Rectal smooth muscle tissue (tissue), 1 donor: ENCODE results near the gene SHISA4.
"Not testable (repeated sequence)": the region's sequence is repeated elsewhere in the genome, so short reads cannot be mapped to it uniquely, and the experiment has no call there.

Experiments used
- H3K27ac ChIP-seq: one replicate; pipeline ENCODE4 v1.7.0; 2013; ENCODE audit warnings: low read depth, low read length, inconsistent platforms
- H3K27me3 ChIP-seq: one replicate; pipeline ENCODE4 v1.7.0; 2013; ENCODE audit warnings: low read length; ENCODE audit not compliant: control insufficient read depth, insufficient read depth
- H3K36me3 ChIP-seq: one replicate; pipeline ENCODE4 v1.7.0; 2013; ENCODE audit warnings: low read length; ENCODE audit not compliant: control insufficient read depth, insufficient read depth
- H3K4me1 ChIP-seq: one replicate; pipeline ENCODE4 v1.7.0; 2013; ENCODE audit warnings: low read length; ENCODE audit not compliant: control insufficient read depth, insufficient read depth
- H3K4me3 ChIP-seq: one replicate; pipeline ENCODE4 v1.7.0; 2013; ENCODE audit warnings: low read length
- H3K9ac ChIP-seq: one replicate; pipeline ENCODE4 v1.7.0; 2013; ENCODE audit warnings: low read length

SHISA4 gene

DNA sequence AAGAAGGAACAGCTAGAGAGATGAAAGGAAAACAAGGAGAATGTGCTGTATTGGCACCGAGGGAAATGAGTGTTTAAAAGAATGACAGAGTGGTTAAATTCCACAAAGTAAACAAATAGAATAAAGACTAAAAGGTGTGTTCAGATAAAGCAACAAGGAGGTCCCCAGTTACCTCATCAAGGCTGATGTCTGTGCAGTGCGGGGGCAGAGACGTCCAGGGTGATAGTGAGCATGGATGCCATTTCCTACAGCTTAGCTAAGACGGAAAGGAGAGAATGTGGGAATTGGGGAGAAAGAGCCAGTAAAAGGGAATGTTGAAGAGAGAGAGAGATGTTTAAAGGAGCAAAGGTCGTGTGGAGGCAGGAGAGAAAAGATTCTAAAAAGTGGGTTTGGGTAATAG is 42.1 kb downstream of the SHISA4 start:
- H3K9ac ChIP-seq, result no peak overlapping the region
- H3K36me3 ChIP-seq, result no peaks in the 10 kb centered on the region
- peaks cover 22% of the 10 kb centered on the region for H3K4me1 ChIP-seq

DNA sequence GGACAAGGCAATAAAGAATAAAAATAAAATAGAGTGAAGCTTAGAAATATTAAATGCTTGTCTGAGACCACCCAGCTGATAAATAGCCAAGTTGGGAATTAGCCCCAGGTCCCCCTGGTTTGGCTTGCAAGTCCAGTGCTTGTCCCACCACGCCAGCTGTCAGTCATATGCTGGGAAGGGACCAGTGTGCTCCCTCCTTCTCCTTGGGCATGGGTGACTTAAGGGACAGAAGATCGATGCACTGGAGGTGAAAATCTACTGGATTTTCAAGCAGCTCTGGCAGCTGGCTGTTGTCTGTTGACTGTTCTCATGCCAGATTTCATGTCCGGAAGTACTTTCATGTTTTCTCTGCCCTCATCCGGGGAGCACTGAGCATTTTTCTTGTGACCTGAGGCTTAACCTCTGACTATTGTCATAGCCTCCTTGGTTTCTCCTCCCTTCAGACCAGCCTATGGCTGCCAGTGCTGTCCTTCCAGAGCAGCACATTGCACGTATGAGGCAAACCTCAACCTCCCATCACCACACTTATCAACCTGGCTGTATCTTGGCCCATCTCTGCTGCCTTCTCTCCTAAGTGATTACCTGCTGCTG is 45.2 kb downstream of the SHISA4 start:
- Histone ChIP-seq H3K27me3 (no peaks in the 10 kb centered on the region), H3K4me1 (peaks cover 17% of the 10 kb centered on the region), H3K36me3 (no peaks in the 10 kb centered on the region), H3K27ac (peak overlapping the region; percentile 44), H3K9ac (no peak overlapping the region), H3K4me3 (no peak overlapping the region)

More for the DNA sequence above, 42.1 kb downstream of the SHISA4 start:
- H3K27ac ChIP-seq, result peak overlapping the region; percentile 33
- no peaks in the 10 kb centered on the region for H3K27me3 ChIP-seq
- no peak overlapping the region for H3K4me3 ChIP-seq

DNA sequence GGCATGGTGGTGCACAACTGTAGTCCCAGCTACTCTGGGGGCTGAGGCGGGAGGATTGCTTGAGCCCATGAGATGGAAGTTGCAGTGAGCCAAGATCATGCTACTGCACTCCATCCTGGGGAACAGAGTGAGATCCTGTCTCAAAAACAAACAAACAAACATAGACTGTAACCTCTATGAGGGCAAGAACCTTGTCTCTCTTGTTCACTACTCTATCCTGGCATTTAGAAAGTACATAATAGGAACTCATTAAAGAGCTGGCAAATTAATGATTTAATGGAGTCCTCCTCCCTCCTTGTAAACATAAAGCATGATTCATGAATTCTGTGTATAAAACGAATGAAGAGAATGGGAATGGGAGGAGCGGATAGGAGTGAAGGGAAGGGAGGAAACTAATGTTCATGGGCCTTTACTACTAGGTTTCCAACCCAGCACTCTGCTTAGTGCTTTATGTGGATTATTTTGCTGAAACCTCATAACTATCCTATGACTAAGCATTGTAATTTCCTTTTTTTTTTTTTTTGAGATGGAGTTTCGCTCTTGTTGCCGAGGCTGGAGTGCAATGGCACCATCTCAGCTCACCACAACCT is 49.0 kb downstream of the SHISA4 start:
- no peak overlapping the region for H3K9ac ChIP-seq
- H3K4me1 ChIP-seq, result peaks cover 27% of the 10 kb centered on the region
- H3K36me3 ChIP-seq, result no peaks in the 10 kb centered on the region
- H3K27me3 ChIP-seq, result no peaks in the 10 kb centered on the region
- H3K4me3 ChIP-seq, result no peak overlapping the region
- peak overlapping the region; percentile 75 for H3K27ac ChIP-seq

DNA sequence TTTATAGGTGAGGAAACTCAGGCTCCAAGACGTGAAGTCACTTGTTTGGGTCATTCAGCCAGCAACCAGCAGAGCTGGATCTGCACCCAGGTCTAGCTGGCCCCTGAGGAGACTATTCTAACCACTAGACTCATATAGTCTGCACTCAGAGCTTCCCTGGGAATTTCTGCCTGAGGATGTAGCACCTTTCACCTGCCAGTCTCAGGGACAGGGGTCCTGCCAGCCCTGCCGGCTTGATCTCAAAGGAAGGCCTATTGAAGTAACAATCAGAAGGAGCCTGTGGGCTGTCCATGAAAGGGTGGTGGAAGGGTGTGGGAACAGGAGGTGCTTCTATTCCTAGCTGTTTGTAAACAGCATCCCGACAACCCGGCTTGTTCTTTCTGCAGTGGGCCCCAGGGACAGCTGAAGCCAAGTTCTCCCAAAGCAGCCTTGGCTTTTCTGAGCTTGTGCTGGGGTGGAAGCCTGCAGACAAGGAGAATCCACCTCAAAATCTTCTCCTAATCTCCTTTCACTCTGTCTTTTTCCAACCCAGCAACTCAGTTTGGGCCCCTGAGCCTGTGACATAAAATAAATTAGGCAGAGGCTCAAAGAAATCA is 49.8 kb downstream of the SHISA4 start:
- Histone ChIP-seq H3K36me3 (no peaks in the 10 kb centered on the region), H3K4me1 (peaks cover 27% of the 10 kb centered on the region), H3K27ac (peak overlapping the region; percentile 75), H3K27me3 (no peaks in the 10 kb centered on the region), H3K4me3 (peak overlapping the region; percentile 19), H3K9ac (no peak overlapping the region)

DNA sequence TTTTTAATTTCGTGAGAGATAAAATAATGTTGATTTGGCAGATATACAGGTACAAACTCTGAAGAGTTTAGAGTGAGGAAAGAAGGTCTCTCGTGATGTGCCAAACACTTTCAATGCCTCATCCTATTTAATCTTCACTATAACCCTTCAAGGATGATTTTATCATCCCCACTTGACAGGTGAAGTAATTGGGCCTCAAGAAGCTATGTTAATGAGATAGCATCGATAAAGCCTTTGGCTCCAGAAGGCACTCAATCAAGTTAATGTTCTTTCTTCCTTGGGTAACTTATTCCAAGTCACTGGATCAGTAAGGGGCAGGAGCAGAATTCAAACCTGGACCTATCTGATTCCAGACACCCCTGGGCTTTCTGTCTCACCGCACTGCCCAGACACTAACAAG is 50.5 kb downstream of the SHISA4 start:
- peak overlapping the region; percentile 75 for H3K27ac ChIP-seq
- H3K9ac ChIP-seq, result no peak overlapping the region
- no peaks in the 10 kb centered on the region for H3K36me3 ChIP-seq
- no peak overlapping the region for H3K4me3 ChIP-seq
- H3K27me3 ChIP-seq, result no peaks in the 10 kb centered on the region
- H3K4me1 ChIP-seq, result peaks cover 22% of the 10 kb centered on the region

DNA sequence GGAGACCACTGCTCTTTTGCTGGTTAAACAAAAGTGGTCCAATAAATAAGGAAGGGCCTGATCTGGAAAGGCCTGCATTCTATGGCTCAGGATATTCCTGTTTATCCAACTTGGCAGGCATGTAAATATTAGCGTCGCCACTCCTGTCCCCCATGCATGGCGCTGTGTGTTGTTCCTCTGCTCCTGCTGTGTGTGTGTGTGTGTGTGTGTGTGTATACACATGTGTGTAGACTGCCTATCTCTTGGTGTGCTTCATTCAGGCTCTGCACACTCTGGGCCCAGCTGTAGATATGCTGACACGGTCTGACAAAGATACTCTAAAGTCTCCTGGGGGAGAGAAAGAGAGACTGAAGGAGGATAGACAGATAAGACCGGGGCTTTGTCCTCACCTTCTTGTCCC is 50.9 kb downstream of the SHISA4 start:
- Histone ChIP-seq H3K36me3 (no peaks in the 10 kb centered on the region), H3K4me1 (peaks cover 22% of the 10 kb centered on the region), H3K27me3 (no peaks in the 10 kb centered on the region), H3K4me3 (no peak overlapping the region), H3K9ac (no peak overlapping the region), H3K27ac (peak overlapping the region; percentile 75)

DNA sequence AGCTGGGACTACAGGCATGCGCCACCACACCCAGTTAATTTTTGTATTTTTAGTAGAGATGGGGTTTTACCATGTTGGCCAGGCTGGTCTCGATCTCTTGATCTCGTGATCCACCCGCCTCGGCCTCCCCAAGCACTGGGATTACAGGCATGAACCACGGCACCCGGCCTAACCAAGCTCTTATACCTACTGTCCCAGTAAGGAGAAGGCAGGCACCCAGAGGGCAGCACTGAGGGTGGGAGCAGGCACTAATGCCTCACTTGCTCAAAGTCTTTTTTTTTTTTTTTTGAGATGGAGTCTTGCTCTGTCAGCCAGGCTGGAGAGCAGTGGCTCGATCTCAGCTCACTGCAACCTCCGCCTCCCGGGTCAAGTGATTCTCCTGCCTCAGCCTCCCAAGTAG is 51.6 kb downstream of the SHISA4 start:
- H3K9ac ChIP-seq, H3K36me3 ChIP-seq, H3K4me3 ChIP-seq, H3K27me3 ChIP-seq: not testable (repeated sequence)
- H3K4me1 ChIP-seq, result peaks cover 22% of the 10 kb centered on the region
- peak overlapping the region; percentile 75 for H3K27ac ChIP-seq

DNA sequence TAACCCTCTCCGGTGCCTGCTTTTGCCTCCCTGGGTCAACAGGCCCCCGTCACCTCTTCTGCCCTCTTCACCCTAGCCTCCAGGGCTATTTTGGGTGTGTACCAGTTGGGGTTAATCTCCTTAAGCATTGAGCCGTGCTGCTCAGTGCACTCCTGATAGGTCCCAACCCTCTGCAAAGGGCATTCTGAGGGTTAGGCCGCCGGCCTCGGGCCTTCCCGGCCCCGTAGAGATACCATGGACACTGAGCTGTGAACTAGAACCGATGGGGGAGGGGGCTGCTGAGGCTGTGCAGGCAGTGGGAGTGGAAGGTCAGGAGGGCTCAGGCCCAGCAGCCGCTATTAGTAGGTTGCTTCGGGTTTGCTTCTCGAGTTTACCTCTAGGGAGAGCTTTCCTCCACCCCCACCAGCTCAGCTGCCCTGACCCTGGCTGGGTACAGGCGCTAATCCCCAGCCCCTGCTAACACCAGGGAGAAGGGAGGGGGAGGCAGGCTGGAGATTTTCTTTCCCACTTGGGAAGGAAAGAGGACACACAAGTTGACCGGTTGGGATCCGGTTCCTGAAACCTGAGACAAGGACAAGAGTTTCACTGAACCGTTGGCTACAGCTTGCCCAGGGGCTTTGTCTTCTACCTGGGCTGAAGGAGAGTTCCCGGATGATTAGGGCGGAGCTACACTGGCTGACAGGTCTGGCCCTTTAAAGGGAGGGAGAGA is 52.9 kb downstream of the SHISA4 start:
- peak overlapping the region; percentile 78 for H3K27ac ChIP-seq
- peak overlapping the region; percentile 54 for H3K4me3 ChIP-seq
- no peaks in the 10 kb centered on the region for H3K36me3 ChIP-seq
- H3K4me1 ChIP-seq, result peaks cover 22% of the 10 kb centered on the region
- no peaks in the 10 kb centered on the region for H3K27me3 ChIP-seq
- no peak overlapping the region for H3K9ac ChIP-seq

DNA sequence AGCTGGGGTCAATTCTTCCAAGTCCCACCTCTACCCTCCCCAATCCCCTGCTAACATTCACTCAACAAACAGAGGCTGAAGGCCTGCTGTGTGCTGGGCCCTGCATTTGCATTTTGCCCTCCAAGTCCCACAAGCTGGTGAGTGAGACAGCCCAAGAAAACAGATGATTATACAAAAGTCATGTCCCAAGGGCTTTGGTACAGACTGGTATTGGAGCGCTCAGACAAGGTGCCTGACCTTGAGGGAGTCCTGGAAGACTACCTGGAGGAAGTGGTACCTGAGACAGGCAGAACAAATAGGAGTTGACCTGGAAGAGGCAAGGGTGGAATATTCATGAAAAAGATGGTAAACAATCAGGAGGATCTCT is 53.4 kb downstream of the SHISA4 start:
- peak overlapping the region; percentile 78 for H3K27ac ChIP-seq
- no peaks in the 10 kb centered on the region for H3K36me3 ChIP-seq
- H3K4me3 ChIP-seq, result peak overlapping the region; percentile 54
- H3K4me1 ChIP-seq, result peaks cover 24% of the 10 kb centered on the region
- H3K27me3 ChIP-seq, result no peaks in the 10 kb centered on the region
- H3K9ac ChIP-seq, result no peak overlapping the region
